ENCODE data around the gene RAPGEF4.

Gene RAPGEF4

GRCh38 chr2:173043897-173044519, 308.4 kb downstream of the RAPGEF4 start:
- H3K4me2 ChIP-seq (ENCODE audit: low read depth, low read length, poor library complexity, severe bottlenecking) = no peak overlapping the region

GRCh38 chr2:173044686-173045085, 309.0 kb downstream of the RAPGEF4 start:
- Histone ChIP-seq H2AFZ (ENCODE audit: low read length) (no peak overlapping the region), H3K27me3 (ENCODE audit: insufficient read depth, low read length, poor library complexity, severe bottlenecking) (no peaks in the 10 kb centered on the region), H3K4me3 (ENCODE audit: low read length, poor library complexity, severe bottlenecking) (no peak overlapping the region), H3K9me2 (replicated peaks; ENCODE audit: low read depth, low read length) (no peaks in the 10 kb centered on the region), H3K9ac (ENCODE audit: low read depth, low read length, poor library complexity, severe bottlenecking) (no peak overlapping the region), H3K79me2 (ENCODE audit: insufficient read depth, low read length) (no peaks in the 10 kb centered on the region), H3K9me3 (ENCODE audit: insufficient read depth, low read depth, low read length) (no peaks in the 10 kb centered on the region), H3K4me2 (ENCODE audit: low read depth, low read length, poor library complexity, severe bottlenecking) (no peak overlapping the region), H3K36me3 (ENCODE audit: insufficient read depth, low read length) (no peaks in the 10 kb centered on the region), H3F3A (ENCODE audit: low read depth) (no peaks in the 10 kb centered on the region), H4K20me1 (ENCODE audit: insufficient read depth, low read length, poor library complexity, severe bottlenecking) (no peaks in the 10 kb centered on the region), H3K4me1 (ENCODE audit: insufficient read depth, low read length, poor library complexity, severe bottlenecking) (no peaks in the 10 kb centered on the region)
- TF ChIP-seq CTCF (conservative IDR thresholded peaks at IDR 0.05; ENCODE audit: low read length) (no peak), EZH2phosphoT487 (IDR thresholded peaks at IDR 0.05; ENCODE audit: borderline replicate concordance) (no peak)

More at GRCh38 chr2:173043897-173044519, 308.4 kb downstream of the RAPGEF4 start:
- TF ChIP-seq CTCF (conservative IDR thresholded peaks at IDR 0.05; ENCODE audit: low read length) (no peak), EZH2phosphoT487 (IDR thresholded peaks at IDR 0.05; ENCODE audit: borderline replicate concordance) (no peak)
- Histone ChIP-seq H2AFZ (ENCODE audit: low read length) (no peak overlapping the region), H3K4me3 (ENCODE audit: low read length, poor library complexity, severe bottlenecking) (no peak overlapping the region), H4K20me1 (ENCODE audit: insufficient read depth, low read length, poor library complexity, severe bottlenecking) (no peaks in the 10 kb centered on the region), H3K9me3 (ENCODE audit: insufficient read depth, low read depth, low read length) (no peaks in the 10 kb centered on the region), H3F3A (ENCODE audit: low read depth) (no peaks in the 10 kb centered on the region), H3K4me1 (ENCODE audit: insufficient read depth, low read length, poor library complexity, severe bottlenecking) (no peaks in the 10 kb centered on the region), H3K79me2 (ENCODE audit: insufficient read depth, low read length) (no peaks in the 10 kb centered on the region), H3K36me3 (ENCODE audit: insufficient read depth, low read length) (no peaks in the 10 kb centered on the region), H3K9me2 (replicated peaks; ENCODE audit: low read depth, low read length) (no peaks in the 10 kb centered on the region), H3K27me3 (ENCODE audit: insufficient read depth, low read length, poor library complexity, severe bottlenecking) (no peaks in the 10 kb centered on the region), H3K9ac (ENCODE audit: low read depth, low read length, poor library complexity, severe bottlenecking) (no peak overlapping the region)

- Histone ChIP-seq H3K4me1 (ENCODE audit: insufficient read depth, low read length, poor library complexity, severe bottlenecking) (no peaks in the 10 kb centered on the region), H3K4me2 (ENCODE audit: low read depth, low read length, poor library complexity, severe bottlenecking) (no peak overlapping the region), H4K20me1 (ENCODE audit: insufficient read depth, low read length, poor library complexity, severe bottlenecking) (no peaks in the 10 kb centered on the region), H3K9ac (ENCODE audit: low read depth, low read length, poor library complexity, severe bottlenecking) (no peak overlapping the region), H3K36me3 (ENCODE audit: insufficient read depth, low read length) (no peaks in the 10 kb centered on the region), H3K4me3 (ENCODE audit: low read length, poor library complexity, severe bottlenecking) (no peak overlapping the region), H2AFZ (ENCODE audit: low read length) (no peak overlapping the region), H3F3A (ENCODE audit: low read depth) (no peaks in the 10 kb centered on the region), H3K9me2 (replicated peaks; ENCODE audit: low read depth, low read length) (no peaks in the 10 kb centered on the region), H3K27me3 (ENCODE audit: insufficient read depth, low read length, poor library complexity, severe bottlenecking) (no peaks in the 10 kb centered on the region), H3K9me3 (ENCODE audit: insufficient read depth, low read depth, low read length) (no peaks in the 10 kb centered on the region), H3K79me2 (ENCODE audit: insufficient read depth, low read length) (no peaks in the 10 kb centered on the region)
- TF ChIP-seq CTCF (conservative IDR thresholded peaks at IDR 0.05; ENCODE audit: low read length) (no peak), EZH2phosphoT487 (IDR thresholded peaks at IDR 0.05; ENCODE audit: borderline replicate concordance) (no peak)
These were observed 309.5 kb downstream of the RAPGEF4 start for GRCh38 chr2:173045181-173045580.
